GM21825 (cell line): ENCODE measurements around the gene TBC1D30.
"Not testable (repeated sequence)": the region's sequence is repeated elsewhere in the genome, so short reads cannot be mapped to it uniquely, and the experiment has no call there.

ENCODE experiments used
- ATAC-seq: cut with Tn5 transposase; IDR thresholded peaks from one replicate; pipeline ENCODE4 v1.9.1; 2021; ENCODE audit warnings: mild to moderate bottlenecking, moderate library complexity; ENCODE audit not compliant: unreplicated experiment

Gene TBC1D30

GRCh38 chr12:64806173-64806572, 18.3 kb upstream of the TBC1D30 start:
- ATAC-seq, result no peak

DNA sequence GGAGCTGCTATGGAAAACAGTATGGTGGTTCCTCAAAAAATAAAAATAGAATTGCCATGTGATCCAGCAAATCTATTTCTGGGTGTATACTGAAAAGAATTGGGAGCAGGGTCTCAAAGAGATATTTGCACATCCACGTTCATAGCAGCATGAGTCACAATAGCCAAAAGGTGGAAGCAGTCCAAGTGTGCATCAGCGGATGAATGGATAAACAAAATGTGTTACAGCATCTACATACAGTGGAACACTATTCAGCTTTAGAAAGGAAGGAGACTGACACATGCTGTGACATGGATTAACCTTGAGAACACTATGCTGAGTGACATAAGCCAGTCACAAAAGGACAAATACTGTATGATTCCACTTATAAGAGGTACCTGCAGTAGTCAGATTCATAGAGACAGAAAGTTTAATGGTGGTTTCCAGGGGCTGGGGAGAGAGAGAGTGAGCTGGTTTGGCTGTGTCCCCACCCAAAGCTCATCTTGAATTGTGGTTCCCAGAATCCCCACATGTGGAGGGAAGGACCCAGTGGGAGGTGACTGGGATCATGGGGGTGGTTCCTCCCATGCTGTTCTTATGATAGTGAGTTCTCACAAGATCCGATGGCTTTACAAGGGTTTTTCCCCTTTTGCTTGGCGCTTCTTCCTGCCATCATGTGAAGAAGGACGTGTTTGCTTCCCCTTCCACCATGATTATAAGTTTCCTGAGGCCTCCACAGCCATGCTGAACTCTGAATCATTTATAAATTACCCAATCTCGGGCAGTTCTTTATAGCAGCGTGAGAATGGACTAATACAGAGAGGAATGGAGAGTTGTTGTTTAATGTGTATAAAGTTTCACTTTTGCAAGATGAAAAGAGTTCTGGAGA, 17.6 kb upstream of the TBC1D30 start:
- ATAC-seq, result no peak

GRCh38 chr12:64808110-64808509, 16.3 kb upstream of the TBC1D30 start:
- ATAC-seq, result no peak

DNA sequence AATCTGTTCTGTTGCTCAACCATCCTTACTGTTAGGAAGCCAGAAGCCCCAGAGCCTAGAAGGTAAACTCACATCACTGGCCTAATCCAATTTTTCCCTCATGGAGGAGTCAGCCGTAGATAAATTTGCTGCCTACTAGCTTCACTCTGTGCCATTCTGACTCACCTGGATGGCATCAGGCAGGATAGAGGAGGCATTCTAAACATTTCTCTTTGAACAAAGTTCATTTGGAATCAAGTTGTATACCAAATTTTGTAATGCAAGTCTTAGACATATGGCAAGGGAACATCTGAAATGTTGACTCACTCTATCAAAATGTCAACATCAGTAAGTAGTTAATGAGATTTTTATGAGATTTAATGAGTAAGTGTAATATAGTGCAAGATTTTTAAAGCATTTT, 13.6 kb upstream of the TBC1D30 start:
- no peak for ATAC-seq

DNA sequence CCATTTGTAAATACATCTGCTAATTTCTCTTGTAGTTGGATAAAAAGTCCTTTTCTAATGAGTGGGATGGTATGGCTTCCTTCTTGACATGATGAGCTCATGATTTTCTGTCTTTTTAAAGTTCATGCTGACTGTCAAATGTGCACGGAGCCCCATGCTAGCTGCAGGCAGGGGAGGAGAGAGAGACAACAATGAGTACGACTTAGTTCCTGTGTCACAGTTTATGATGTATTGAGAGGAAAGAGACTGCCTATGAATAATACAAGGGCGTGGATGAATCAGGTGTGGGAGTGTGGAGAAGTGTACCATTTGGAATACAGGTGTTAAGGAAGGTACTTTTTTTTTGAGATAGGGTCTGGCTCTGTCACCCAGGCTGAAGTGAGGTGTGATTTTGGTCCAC, 10.7 kb upstream of the TBC1D30 start:
- ATAC-seq, result no peak

DNA sequence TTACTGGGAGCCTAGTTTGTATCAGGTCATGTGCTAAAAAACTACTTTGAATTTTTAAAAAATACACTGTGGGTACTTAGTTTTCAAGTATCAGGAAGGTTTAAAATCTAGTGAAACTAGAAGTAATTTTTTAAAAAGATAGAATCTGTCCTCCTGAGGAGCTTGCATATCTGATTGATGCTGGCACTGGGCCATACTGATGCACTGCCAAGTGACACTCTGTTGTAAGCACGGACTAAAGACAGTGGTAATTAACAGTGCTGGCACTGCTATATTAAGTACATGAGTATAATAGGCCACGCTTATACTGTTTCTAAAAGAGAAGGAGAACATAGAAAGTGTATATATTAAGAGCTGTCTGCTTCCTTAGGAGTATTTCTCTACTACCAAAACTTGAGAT, 10.0 kb upstream of the TBC1D30 start:
- ATAC-seq, result no peak

GRCh38 chr12:64819816-64820402, 4.5 kb upstream of the TBC1D30 start:
- ATAC-seq, result no peak

GRCh38 chr12:64820593-64820992, 3.9 kb upstream of the TBC1D30 start:
- no peak for ATAC-seq

- ATAC-seq, result no peak
Measured at GRCh38 chr12:64821116-64821630, 3.3 kb upstream of the TBC1D30 start.

DNA sequence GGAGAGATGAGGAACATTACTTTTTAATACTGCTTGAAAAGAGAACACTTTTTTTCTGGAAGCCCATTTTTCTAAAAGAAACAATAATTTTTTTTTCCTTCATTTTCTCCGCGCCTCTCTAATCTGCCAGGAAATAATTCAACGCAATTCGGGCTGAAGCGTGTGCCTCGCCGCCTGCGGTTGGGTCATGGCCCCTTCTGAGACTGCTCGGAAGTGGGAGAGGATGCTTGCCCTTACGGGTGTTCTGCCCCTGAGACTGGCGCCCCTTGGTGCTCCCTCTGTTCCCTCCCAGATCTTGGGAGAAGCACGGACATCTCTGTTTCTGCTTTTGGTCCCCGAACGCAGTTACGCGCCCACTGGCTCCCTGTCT, 332 bp upstream of the TBC1D30 start:
- ATAC-seq, result no peak

DNA sequence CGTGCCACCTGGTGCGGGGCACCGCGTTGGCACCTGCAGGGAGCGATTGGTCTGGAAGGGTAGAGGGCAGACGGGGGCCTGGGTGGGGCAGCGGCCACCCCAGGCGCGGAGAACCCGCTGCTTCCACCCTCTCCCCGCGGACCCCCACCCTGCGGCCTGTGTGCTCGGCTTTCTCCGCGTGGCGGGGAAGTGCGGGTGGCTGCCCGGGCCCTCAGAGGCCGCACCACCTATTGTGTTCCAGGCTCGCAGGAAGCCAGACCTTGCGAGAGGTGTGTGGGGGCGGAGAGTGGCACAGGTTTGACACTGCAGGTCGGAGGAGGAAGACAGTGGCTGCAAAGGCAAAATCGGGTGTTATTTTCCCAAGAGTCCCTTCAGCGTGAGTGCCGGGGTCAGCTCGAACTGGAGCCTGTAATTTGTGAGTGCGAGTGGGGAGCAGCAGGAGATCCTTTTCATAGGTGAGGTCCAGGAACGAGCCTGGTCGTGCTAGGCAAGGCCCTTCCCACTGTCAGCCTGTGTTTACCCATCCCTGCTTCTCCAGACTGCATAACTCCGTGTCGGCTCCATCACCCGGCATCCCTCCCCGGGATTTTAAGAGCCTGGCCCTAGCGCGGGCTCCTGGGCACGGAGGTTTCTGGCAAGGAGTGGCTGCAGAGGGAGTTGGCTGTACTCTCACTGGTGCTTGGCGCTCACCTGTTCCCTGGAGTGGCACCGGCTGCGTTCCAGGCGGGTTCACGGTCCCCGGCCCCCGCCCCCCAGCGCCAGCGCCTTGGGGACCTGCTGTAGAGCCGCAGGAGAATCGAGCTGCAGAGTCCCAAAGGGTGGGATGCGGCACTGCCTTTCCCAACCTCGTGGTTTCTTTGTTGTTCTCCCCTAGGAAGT, 935 bp downstream of the TBC1D30 start:
- ATAC-seq, result no peak

DNA sequence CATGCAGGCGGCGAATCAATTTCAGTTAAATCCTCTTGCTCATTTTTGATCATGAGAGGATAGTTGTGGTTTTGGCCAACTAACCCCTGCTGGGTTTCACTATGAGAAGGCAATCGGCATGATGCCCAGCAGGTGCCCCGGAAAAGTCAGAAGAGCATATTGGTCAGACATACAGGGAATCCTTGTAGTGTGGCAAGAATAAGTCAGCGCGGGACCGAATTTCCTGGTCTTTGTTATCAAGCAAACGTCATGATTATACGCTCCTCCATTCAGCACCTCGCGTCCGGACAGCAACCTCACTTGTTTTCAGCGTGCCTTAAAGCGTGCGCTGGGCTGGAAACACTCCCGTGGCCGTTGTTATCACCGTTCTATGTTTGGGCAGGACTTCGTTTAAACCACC, 1.8 kb downstream of the TBC1D30 start:
- no peak for ATAC-seq

DNA sequence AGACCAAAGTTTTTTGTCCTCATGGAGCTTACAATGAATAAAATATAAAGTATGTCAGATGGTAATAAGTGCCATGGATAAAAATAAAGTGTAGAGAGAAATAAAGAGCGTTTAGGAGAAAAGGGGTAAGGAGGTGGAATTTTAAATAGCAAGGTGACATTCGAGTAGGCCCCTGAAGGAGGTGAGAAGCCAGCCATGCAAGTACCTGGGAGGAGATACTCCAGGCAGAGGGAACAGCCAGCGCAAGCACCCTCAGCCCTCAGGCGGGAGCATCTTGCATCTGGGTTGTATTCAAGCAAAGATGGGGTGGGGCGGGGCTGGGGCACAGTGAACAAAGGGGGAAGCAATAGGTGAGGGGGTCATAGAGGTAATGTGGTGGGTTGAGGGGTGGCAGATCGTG, 4.3 kb downstream of the TBC1D30 start:
- ATAC-seq, result no peak

DNA sequence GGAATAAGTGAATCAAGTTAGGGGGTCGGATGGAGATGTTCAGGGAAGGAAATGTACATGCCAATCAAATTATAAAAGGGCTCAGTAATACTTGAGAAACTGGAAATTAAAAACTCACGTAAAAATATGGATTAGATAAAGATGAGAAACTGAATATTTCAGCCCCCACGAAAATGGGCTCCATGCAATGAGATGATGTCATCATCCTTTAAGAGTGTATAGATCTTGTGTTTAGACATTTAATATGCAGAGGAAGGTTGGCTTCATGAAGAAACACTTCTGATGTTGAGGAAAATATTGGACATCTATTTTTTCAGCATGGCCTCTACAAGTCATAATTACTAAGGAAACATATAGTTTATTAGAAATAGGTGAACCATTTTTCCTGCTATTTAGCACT, 9.5 kb downstream of the TBC1D30 start:
- no peak for ATAC-seq

DNA sequence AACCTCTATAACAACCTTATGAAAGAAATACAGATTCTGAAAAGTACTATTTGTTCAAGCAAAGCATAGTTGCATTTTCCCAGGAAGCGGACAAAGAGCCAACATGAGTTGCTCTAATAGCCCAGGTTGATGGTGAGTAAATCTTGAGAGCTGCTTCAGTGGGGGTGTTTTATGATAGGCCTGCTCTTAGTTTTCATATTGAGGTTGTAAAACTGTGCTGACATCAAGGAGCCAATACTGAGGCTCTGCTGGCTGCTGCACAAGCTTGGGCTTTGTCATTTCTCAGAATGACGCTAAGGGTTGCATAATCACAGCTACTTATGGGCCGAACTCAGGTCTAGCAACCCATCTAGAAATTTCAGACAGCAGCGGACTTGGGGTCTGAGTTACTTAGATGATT, 11.5 kb downstream of the TBC1D30 start:
- no peak for ATAC-seq

GRCh38 chr12:64836856-64837255, 12.4 kb downstream of the TBC1D30 start:
- no peak for ATAC-seq

GRCh38 chr12:64837427-64837826, 13.0 kb downstream of the TBC1D30 start:
- no peak for ATAC-seq

GRCh38 chr12:64840119-64840518, 15.7 kb downstream of the TBC1D30 start:
- no peak for ATAC-seq

- ATAC-seq, result no peak
Measured at GRCh38 chr12:64840949-64841717, 16.7 kb downstream of the TBC1D30 start.

- not testable (repeated sequence) for ATAC-seq
Measured at GRCh38 chr12:64848409-64848808, 24.0 kb downstream of the TBC1D30 start.
